Keratinocyte (primary cell): ENCODE data around the gene C1S. TPM values are rescaled to one million over a fixed set of nuclear protein-coding genes. Genes with fewer than 3 reads are reported as not detected.

ENCODE experiments used
- DNase-seq: peaks from one replicate; pipeline ENCODE4 v3.0.0-alpha.2; 2011; ENCODE audit warnings: low read depth, missing footprints, low spot score
- FAIRE-seq: peaks from 2 replicates; lab custom pipeline; 2011; peaks lifted over from hg19 to GRCh38; lab: Jason Lieb, UNC
- H2AFZ ChIP-seq: 2 replicates; pipeline ENCODE4 v1.6.0; 2012; ENCODE audit warnings: low read length, control low read depth, inconsistent platforms; ENCODE audit not compliant: control insufficient read depth
- H3K27ac ChIP-seq: 2 replicates; pipeline ENCODE4 v1.5.1; 2011; ENCODE audit warnings: low read length; ENCODE audit not compliant: control insufficient read depth, insufficient read depth
- H3K27me3 ChIP-seq: 3 replicates; pipeline ENCODE4 v1.6.0; 2011; ENCODE audit warnings: low read length; ENCODE audit not compliant: control insufficient read depth, insufficient read depth; ENCODE audit errors: extremely low read depth
- H3K36me3 ChIP-seq, 2 experiments: 2 replicates in 1 of 2; 3 replicates in 1 of 2; pipeline ENCODE4 v1.5.1; 2011; ENCODE audit warnings: low read length in 2 of 2, mild to moderate bottlenecking in 1 of 2; ENCODE audit not compliant: control insufficient read depth in 2 of 2, insufficient read depth in 2 of 2; ENCODE audit errors: extremely low read depth in 1 of 2
- H3K4me1 ChIP-seq: 3 replicates; pipeline ENCODE4 v1.5.1; 2011; ENCODE audit warnings: low read length; ENCODE audit not compliant: control insufficient read depth, insufficient read depth; ENCODE audit errors: extremely low read depth
- H3K4me2 ChIP-seq: 3 replicates; pipeline ENCODE4 v1.6.0; 2011; ENCODE audit warnings: low read depth, low read length; ENCODE audit not compliant: control insufficient read depth, insufficient read depth; ENCODE audit errors: extremely low read depth
- H3K4me3 ChIP-seq, 3 experiments: fragments of 200-600 bp in 1 of 3; sonication (generic) in 1 of 3; 2 replicates in 2 of 3; 3 replicates in 1 of 3; pipeline ENCODE4 v1.5.1; 2011 to 2016; ENCODE audit warnings: low read length in 3 of 3, mild to moderate bottlenecking in 3 of 3, control low read depth in 2 of 3, inconsistent platforms in 1 of 3, low read depth in 1 of 3, mixed read lengths in 1 of 3, mixed run types in 1 of 3, moderate library complexity in 1 of 3; ENCODE audit not compliant: control insufficient read depth in 2 of 3, insufficient read depth in 2 of 3; ENCODE audit errors: extremely low read depth in 1 of 3
- H3K79me2 ChIP-seq: 2 replicates; pipeline ENCODE4 v1.6.0; 2012; ENCODE audit warnings: low read length; ENCODE audit not compliant: control insufficient read depth, insufficient read depth
- H3K9ac ChIP-seq: 3 replicates; pipeline ENCODE4 v1.6.0; 2011; ENCODE audit warnings: low read length; ENCODE audit not compliant: control insufficient read depth, insufficient read depth; ENCODE audit errors: extremely low read depth
- H3K9me1 ChIP-seq: 3 replicates; pipeline ENCODE4 v1.6.0; 2011; ENCODE audit warnings: low read length; ENCODE audit not compliant: control insufficient read depth, insufficient read depth; ENCODE audit errors: extremely low read depth
- H3K9me3 ChIP-seq: 2 replicates; pipeline ENCODE4 v1.5.1; 2012; ENCODE audit warnings: low read depth, low read length; ENCODE audit not compliant: control insufficient read depth
- H4K20me1 ChIP-seq: 3 replicates; pipeline ENCODE4 v1.6.0; 2011; ENCODE audit warnings: low read length; ENCODE audit not compliant: control insufficient read depth, insufficient read depth; ENCODE audit errors: extremely low read depth
- CTCF ChIP-seq, 3 experiments: IDR thresholded peaks in 1 of 3; conservative IDR thresholded peaks in 1 of 3; optimal IDR thresholded peaks in 1 of 3; 2 replicates in 2 of 3; 3 replicates in 1 of 3; pipeline versions ENCODE3 to v1.5.1; 2011; ENCODE audit warnings: low read length in 3 of 3, mild to moderate bottlenecking in 3 of 3, moderate library complexity in 2 of 3, control low read depth in 1 of 3, inconsistent platforms in 1 of 3; ENCODE audit not compliant: insufficient read depth in 2 of 3; ENCODE audit errors: extremely low read depth in 1 of 3
- EZH2 ChIP-seq: IDR thresholded peaks from one replicate; pipeline ENCODE4 v1.6.1; 2012; ENCODE audit warnings: inconsistent platforms, mild to moderate bottlenecking, low read length, moderate library complexity
- dilution Hi-C: fragments of 300-500 bp; cut with MboI; formaldehyde crosslinking; loops from one replicate; pipeline ENCODE4 v1.7.0; 2020; ENCODE audit warnings: low sequenced_read_pairs; ENCODE audit not compliant: extremely low pct_ligation_motif_present
- polyA plus RNA-seq, 5 experiments: library from polyadenylated mRNA; depleted of rRNA in 3 of 5; stranded (reverse) in 3 of 5; stranded (forward) in 1 of 5; unstranded in 1 of 5; fragments of >200 nt; gene quantifications; 1 replicate in 1 of 5; 2 replicates in 3 of 5; 3 replicates in 1 of 5; pipeline versions ENCODE4 v1.2.1 to v1.2.3, GENCODE V29; 2011 to 2012; ENCODE audit warnings: missing spikeins in 2 of 5, low read depth in 1 of 5, low replicate concordance in 1 of 5

Gene C1S
- polyA plus RNA-seq, 1 donor (not counting 4 experiments of a cell fraction or from before 2014, with no cell fraction given): 2.6 TPM

GRCh38 chr12:7038591-7038990 is 21.9 kb upstream of the C1S start:
- Histone ChIP-seq H3K36me3 (no peaks in the 10 kb centered on the region), H3K4me1 (peaks cover 14% of the 10 kb centered on the region), H3K79me2 (no peaks in the 10 kb centered on the region), H3K9ac (no peak overlapping the region), H3K9me3 (no peaks in the 10 kb centered on the region), H2AFZ (no peak overlapping the region), H3K27me3 (no peaks in the 10 kb centered on the region), H3K4me2 (no peak overlapping the region), H3K9me1 (no peaks in the 10 kb centered on the region), H3K4me3 (no peak overlapping the region), H3K27ac (no peak overlapping the region), H4K20me1 (no peaks in the 10 kb centered on the region)
- FAIRE-seq (no peak), DNase-seq (no peak)
- dilution Hi-C loops: no loop called here
- TF ChIP-seq EZH2 (no peak), CTCF (optimal IDR thresholded peaks at IDR 0.05 in 1 of 3, IDR thresholded peaks at IDR 0.05 in 1 of 3, conservative IDR thresholded peaks at IDR 0.05 in 1 of 3; ENCODE audit: extremely low read depth in 1 of 3, insufficient read depth in 2 of 3, low read length in 3 of 3) (no peak)

GRCh38 chr12:7039403-7039802 is 21.1 kb upstream of the C1S start:
- no peaks in the 10 kb centered on the region for H3K9me1 ChIP-seq
- no peaks in the 10 kb centered on the region for H3K36me3 ChIP-seq
- no peaks in the 10 kb centered on the region for H3K79me2 ChIP-seq
- no peaks in the 10 kb centered on the region for H3K27me3 ChIP-seq
- H3K27ac ChIP-seq: peak overlapping the region; percentile 31
- peak overlapping the region; percentile 92 for H2AFZ ChIP-seq
- H4K20me1 ChIP-seq: no peaks in the 10 kb centered on the region
- TF ChIP-seq EZH2 (no peak), CTCF (optimal IDR thresholded peaks at IDR 0.05 in 1 of 3, IDR thresholded peaks at IDR 0.05 in 1 of 3, conservative IDR thresholded peaks at IDR 0.05 in 1 of 3; ENCODE audit: extremely low read depth in 1 of 3, insufficient read depth in 2 of 3, low read length in 3 of 3) (no peak)
- H3K4me3 ChIP-seq: peak overlapping the region in 1 of 3 experiments; percentile 15
- H3K4me1 ChIP-seq: peaks cover 14% of the 10 kb centered on the region
- DNase-seq (no peak), FAIRE-seq (peak; percentile 96)
- H3K9me3 ChIP-seq: no peaks in the 10 kb centered on the region
- peak overlapping the region; percentile 72 for H3K4me2 ChIP-seq
- H3K9ac ChIP-seq: no peak overlapping the region
- dilution Hi-C loops: no loop called here
